ENCODE results near the gene WNK4.
A peak's percentile ranks its signal among the peaks of the same experiment; 100 is the strongest.
"Not testable (repeated sequence)": the region's sequence is repeated elsewhere in the genome, so short reads cannot be mapped to it uniquely, and the experiment has no call there.

WNK4 gene

DNA sequence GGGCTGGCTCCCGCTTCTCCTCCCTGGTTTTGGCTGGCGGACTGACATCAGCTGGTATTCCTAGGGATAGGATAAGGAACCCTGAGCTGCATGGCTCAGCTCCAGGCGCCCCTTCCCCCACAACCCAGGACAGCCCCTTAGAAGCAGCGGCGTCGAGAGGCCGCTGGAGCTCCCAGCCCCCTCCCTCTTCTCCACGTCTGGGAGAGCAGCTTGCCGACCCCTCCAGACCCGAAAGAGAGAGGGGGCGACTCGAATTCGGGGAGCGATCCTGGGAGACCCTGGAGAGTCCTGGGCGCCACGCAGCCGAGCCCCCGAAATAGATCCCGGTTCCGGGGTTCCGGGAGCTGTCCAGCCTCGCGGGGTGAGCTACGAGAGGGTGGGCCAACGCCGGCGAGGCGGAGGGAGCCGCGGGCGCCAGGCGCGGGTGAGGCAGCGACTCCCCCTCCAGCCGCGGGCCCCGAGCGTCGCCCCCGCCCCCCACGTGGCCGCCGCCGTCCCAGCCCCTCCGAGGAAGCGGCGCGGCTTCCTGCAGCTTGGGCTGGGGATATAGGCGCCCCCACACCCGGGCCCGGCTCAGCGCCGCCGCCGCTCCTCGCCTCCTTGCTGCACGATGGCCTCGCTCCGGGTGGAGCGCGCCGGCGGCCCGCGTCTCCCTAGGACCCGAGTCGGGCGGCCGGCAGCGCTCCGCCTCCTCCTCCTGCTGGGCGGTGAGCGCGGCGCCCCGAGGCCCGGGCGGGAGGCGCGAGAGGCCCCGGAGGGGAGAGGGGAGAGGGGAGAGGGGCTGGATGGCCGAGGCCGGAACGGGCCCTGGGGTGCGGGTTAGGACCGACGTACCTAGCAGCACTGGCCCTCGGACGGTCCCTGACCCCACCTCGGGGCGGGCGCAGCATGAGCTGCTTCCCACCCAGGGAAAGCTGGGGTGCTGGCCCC lies 19.5 kb upstream of the WNK4 start, which contains the start of gene RAMP2:
Gene RAMP2 (plus strand): TSS at position 576 of the 930 bp plus-strand sequence. CDS start 35 bp downstream, at position 611.
- TF ChIP-seq, protein P1, sequence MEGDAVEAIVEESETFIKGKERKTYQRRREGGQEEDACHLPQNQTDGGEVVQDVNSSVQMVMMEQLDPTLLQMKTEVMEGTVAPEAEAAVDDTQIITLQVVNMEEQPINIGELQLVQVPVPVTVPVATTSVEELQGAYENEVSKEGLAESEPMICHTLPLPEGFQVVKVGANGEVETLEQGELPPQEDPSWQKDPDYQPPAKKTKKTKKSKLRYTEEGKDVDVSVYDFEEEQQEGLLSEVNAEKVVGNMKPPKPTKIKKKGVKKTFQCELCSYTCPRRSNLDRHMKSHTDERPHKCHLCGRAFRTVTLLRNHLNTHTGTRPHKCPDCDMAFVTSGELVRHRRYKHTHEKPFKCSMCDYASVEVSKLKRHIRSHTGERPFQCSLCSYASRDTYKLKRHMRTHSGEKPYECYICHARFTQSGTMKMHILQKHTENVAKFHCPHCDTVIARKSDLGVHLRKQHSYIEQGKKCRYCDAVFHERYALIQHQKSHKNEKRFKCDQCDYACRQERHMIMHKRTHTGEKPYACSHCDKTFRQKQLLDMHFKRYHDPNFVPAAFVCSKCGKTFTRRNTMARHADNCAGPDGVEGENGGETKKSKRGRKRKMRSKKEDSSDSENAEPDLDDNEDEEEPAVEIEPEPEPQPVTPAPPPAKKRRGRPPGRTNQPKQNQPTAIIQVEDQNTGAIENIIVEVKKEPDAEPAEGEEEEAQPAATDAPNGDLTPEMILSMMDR (conservative IDR thresholded peaks at IDR 0.05; ENCODE audit: low read length), result no peak
- H3K4me3 ChIP-seq (ENCODE audit: low read length), result peak within 1 kb of the TSS; percentile 41
- DNase-seq (ENCODE audit: low read depth), result no peak

DNA sequence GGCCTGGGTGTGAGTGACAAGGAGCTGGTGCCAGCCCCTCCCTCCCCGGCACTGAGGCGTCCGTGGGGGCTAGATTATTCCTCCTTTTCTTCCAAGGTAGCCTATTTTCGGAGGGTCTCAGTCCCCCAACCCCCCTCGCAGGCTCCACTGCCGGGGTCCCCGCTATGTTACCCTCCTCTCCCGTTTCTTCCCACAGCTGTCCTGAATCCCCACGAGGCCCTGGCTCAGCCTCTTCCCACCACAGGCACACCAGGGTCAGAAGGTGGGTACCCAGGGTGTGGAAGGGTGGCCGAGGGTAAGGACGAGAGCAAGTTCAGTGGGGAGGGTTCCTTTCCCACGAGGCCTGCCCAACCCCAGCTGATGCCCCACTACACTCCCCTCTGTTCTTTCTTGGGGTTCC lies 18.8 kb upstream of the WNK4 start:
- H3K4me3 ChIP-seq (ENCODE audit: low read length), result peak overlapping the region; percentile 41; the same call in 1 of the 2 replicates
- no peak for DNase-seq (ENCODE audit: low read depth)
- TF ChIP-seq, protein P1 (conservative IDR thresholded peaks at IDR 0.05; ENCODE audit: low read length), result no peak

DNA sequence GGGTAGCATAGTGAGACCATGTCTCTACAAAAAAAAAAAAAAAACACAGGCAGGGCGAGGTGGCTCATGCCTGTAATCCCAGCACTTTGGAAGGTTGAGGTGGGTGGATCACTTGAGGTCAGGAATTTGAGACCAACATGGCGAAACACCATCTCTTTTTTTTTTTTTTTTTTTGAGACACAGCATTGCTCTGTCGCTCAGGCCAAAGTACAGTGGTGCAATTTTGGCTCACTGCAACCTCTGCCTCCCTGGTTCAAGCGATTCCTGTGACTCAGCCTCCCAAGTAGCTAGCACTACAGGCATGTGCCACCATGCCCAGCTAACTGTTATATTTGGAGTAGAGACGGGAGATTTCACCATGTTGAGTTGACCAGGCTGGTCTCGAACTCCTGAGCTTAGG lies 14.3 kb upstream of the WNK4 start:
- DNase-seq (ENCODE audit: low read depth), result no peak
- TF ChIP-seq, protein P1 (conservative IDR thresholded peaks at IDR 0.05; ENCODE audit: low read length), result no peak
- no peak overlapping the region for H3K4me3 ChIP-seq (ENCODE audit: low read length)

DNA sequence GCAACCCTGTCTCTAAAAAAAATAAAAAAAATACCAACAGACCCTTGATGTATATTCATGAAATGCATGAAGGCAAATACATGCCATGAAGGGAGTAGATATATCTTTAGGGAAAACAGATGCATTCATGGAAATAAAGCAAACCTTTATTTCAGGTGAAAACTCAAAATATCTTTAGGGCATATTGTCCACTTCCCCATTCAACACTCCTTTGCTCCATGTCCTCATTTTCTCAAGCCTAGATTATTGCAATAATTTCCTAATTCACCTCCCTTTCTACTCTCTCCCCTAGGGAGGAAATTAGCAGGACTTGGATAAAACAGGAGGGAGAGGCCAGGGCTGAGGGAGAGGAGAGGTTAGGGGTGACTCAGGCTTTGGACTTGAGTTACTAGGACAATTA lies 12.9 kb upstream of the WNK4 start:
- H3K4me3 ChIP-seq (ENCODE audit: low read length), result no peak overlapping the region
- TF ChIP-seq, protein P1 (conservative IDR thresholded peaks at IDR 0.05; ENCODE audit: low read length), result no peak
- no peak for DNase-seq (ENCODE audit: low read depth)

DNA sequence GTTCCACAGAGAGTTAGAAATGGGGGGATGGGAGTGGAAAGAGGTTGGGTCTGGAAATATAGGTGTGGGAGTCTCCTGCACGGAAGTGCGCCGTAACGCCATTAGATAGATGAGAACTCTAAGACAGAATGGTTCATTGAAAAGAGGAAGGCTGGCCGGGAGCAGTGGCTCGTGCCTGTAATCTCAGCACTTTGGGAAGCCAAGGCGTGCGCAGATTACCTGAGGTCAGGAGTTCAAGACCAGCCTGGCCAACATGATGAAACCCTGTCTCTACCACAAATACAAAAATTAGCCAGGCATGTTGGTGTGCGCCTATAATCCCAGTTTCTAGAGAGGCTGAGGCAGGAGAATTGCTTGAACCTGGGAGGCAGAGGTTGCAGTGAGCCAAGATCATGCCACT lies 12.4 kb upstream of the WNK4 start:
- not testable (repeated sequence) for H3K4me3 ChIP-seq (ENCODE audit: low read length); DNase-seq (ENCODE audit: low read depth)

DNA sequence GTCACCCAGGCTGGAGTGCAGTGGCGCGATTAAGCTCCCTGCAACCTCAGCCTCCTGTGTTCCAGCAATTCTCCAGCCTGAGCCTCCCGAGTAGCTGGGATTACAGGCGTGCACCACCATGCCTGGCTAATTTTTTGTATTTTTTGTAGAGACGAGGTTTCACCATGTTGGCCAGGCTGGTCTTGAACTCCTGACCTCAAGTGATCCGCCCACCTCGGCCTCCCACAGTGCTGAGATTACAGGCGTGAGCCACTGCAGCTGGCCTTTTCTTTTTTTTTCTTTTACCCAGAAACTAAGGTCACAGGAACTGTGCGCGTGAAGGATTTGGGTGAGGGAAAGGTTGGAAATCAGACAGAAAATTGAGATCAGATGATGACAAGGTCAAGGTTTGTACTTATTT lies 10.4 kb upstream of the WNK4 start:
- DNase-seq (ENCODE audit: low read depth); H3K4me3 ChIP-seq (ENCODE audit: low read length): not testable (repeated sequence)

DNA sequence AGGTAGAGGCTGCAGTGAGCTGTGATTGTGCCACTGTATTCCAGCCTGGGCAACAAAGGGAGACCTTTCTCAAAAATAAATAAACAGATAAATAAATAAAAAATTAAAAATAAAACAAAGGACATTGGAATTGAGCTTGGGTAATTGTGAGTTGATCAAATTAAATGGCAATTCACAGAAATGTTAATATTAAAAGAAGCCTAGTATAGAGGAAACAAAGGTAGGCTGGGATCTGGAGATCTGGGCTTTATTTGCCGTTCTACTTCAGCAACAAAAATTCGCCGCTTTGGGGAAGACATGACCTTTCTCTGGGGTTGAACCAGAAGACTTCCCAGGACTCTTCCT lies 7.5 kb upstream of the WNK4 start:
- peak overlapping the region; percentile 97 for H3K4me3 ChIP-seq (ENCODE audit: low read length)
- DNase-seq (ENCODE audit: low read depth), result no peak
- TF ChIP-seq, protein P1 (conservative IDR thresholded peaks at IDR 0.05; ENCODE audit: low read length), result no peak

DNA sequence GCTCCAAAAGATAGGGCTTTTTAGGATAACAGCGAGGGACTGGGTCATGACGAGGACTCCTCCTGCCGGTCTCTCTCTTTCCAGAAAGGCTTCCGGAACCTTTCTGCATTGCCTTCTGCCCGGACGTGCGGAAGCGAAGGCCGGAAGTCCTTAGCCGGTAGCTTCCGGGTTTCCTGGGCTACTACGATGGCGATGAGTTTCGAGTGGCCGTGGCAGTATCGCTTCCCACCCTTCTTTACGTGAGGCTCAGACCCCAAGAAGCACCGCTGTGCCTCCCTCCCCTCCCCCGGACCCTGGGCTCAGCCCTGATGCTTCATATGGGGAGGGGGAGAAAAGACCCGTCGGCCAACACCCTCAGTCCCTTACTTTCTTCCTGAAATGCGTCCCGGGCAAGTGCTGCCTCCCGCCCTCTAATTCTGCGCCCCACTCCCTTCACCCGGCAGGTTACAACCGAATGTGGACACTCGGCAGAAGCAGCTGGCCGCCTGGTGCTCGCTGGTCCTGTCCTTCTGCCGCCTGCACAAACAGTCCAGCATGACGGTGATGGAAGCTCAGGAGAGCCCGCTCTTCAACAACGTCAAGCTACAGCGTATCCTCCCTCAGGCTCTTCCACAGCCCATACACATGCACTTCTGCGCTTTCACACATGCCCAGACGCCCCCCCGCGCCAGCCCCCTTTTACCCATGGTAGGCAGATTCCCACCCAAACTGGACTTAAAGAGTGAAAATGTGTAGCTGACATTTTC lies 6.9 kb upstream of the WNK4 start, which contains the start of gene VPS25:
Gene VPS25 (plus strand): TSS at position 160 of the 746 bp plus-strand sequence. CDS start 27 bp downstream, at position 187.
- TF ChIP-seq, protein P1 (conservative IDR thresholded peaks at IDR 0.05; ENCODE audit: low read length), result peak; percentile 44
- peak; percentile 87 for DNase-seq (ENCODE audit: low read depth)
- H3K4me3 ChIP-seq (ENCODE audit: low read length), result peak within 1 kb of the TSS; percentile 97
